SK-N-MC (cell line): ENCODE measurements around the gene NMUR1.

Experiments used
- DNase-seq: peaks from one replicate; pipeline ENCODE4 v3.0.0-alpha.2; 2011; ENCODE audit warnings: low read depth, low spot score
- H3K27ac ChIP-seq: fragments of 200-600 bp; sonication (generic); 2 replicates; pipeline ENCODE4 v1.5.1; 2016; ENCODE audit warnings: mixed run types
- H3K36me3 ChIP-seq: fragments of 200-600 bp; sonication (generic); 2 replicates; pipeline ENCODE4 v1.6.1; 2017; ENCODE audit warnings: antibody characterized with exemption, low read length, mixed read lengths; ENCODE audit not compliant: insufficient read depth
- H3K4me3 ChIP-seq: fragments of 200-600 bp; sonication (generic); 2 replicates; pipeline ENCODE4 v1.5.1; 2016
- H3K9ac ChIP-seq: fragments of 200-600 bp; sonication (generic); 2 replicates; pipeline ENCODE4 v1.8.0; 2017; ENCODE audit warnings: mixed run types, mixed read lengths; ENCODE audit not compliant: insufficient read length
- H3K9me3 ChIP-seq: fragments of 200-600 bp; sonication (generic); 2 replicates; pipeline ENCODE4 v1.6.1; 2017; ENCODE audit warnings: low read depth, mild to moderate bottlenecking, antibody characterized with exemption, low read length, moderate library complexity, mixed read lengths
- EZH2 ChIP-seq: fragments of 200-600 bp; sonication (generic); IDR thresholded peaks from one replicate; pipeline ENCODE4 v1.6.1; 2017; ENCODE audit warnings: antibody characterized with exemption
- FOXP2 ChIP-seq: optimal IDR thresholded peaks from 2 replicates; pipeline ENCODE3; 2011; ENCODE audit warnings: mild to moderate bottlenecking, moderate library complexity; ENCODE audit not compliant: insufficient read depth; ENCODE audit errors: extremely low read length, control extremely low read depth
- POLR2AphosphoS5 ChIP-seq: IDR thresholded peaks from 2 replicates; pipeline ENCODE4 v1.6.1; 2012; ENCODE audit warnings: mild to moderate bottlenecking, low read depth, low read length, borderline replicate concordance

Gene NMUR1

DNA sequence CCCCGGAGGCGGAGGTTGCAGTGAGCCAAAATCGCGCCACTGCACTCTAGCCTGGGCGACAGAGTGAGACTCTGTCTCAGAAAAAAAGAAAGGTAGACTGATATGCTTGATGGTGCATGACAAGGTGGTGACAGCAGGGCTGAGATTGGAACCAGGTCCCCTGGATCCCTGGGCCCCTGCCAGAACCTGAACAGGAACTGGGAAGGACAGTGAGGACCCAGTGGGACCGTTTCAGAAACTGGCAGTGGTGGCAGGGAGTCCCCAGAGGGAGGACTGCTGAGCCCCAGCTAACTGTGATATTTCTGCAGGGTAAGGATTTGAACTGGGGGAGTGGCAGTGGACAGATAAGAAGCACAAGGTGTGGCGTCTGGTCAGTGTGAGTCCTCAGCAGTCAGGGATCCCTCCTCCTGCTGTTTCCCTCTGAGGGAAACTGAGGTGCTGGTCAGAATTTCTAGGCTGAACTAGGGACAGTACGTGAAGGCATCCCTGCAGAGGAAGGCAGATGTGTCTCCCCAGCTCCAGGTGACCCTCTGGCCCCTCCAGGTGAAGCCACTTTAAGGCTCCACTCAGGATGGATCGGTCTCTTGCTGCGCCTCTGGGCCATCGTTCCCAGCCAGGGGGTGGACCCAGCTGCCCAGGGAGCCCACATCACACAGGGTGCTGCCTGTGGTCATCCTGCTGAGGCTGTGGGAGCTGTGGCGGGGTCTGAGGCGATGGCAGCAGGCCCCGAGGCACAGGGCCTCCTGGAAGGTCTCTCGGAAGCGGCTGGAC lies 5.6 kb downstream of the NMUR1 start:
- H3K36me3 ChIP-seq: no peaks in the 10 kb centered on the region

DNA sequence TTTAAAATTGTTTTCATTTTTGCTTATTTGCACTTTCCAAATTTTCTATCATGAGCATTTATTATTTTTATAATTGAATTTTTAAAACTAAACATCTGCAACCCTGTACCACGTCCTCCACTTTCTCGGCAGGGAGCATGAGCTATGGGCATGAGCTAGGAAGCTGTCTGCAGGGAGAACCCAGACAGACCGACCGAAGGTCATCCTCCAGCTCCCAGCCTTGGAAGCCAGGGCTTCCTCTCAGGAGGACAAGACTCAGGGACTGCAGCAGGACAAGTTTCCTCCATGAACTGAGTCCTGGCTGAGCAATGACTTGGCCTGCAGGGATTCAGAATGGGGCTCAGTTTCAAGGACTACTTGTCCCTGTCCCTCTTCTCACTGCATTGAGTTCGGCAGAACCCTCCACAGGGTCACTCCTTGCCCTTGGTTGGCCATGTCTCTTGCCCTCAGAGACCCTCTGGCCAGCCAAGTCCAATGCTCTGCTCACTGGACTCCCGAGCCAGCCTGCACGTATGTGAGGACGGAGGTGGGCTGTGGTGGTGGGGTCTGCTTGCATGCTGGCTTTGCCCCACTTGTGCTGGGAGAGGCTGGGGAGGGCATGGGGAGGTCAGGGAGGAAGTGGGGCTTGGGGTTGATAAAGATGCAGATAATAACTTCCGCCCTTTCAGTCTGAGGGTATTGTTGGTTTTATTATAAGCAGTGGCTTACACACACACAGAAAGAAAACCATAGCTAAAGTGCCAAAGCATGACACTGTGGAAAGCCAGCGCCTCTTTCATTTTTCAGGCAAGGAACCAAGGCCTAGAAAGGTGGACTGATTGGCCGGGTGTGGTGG lies 6.6 kb downstream of the NMUR1 start:
- DNase-seq: no peak
- no peak overlapping the region for H3K9ac ChIP-seq
- no peaks in the 10 kb centered on the region for H3K9me3 ChIP-seq
- peak overlapping the region; percentile 19; the same call in 1 of the 2 replicates for H3K27ac ChIP-seq
- H3K36me3 ChIP-seq: no peaks in the 10 kb centered on the region
- H3K4me3 ChIP-seq: no peak overlapping the region
- TF ChIP-seq EZH2: no peak

More for the DNA sequence above, 5.6 kb downstream of the NMUR1 start:
- Histone ChIP-seq H3K4me3 (no peak overlapping the region), H3K27ac (no peak overlapping the region), H3K9me3 (no peaks in the 10 kb centered on the region), H3K9ac (no peak overlapping the region)
- no peak for DNase-seq
- TF ChIP-seq EZH2: no peak
- no peak for TF ChIP-seq FOXP2
- TF ChIP-seq POLR2AphosphoS5: no peak

GRCh38 chr2:231522418-231523180 lies 7.6 kb downstream of the NMUR1 start:
- no peak for DNase-seq
- H3K36me3 ChIP-seq: no peaks in the 10 kb centered on the region
- H3K9me3 ChIP-seq: no peaks in the 10 kb centered on the region
- TF ChIP-seq POLR2AphosphoS5 (no peak), EZH2 (no peak), FOXP2 (no peak)
- no peak overlapping the region for H3K4me3 ChIP-seq
- H3K9ac ChIP-seq: no peak overlapping the region
- 0 out of 2 replicates have a peak overlapping the region, but pooled peaks have one; percentile 5 for H3K27ac ChIP-seq

DNA sequence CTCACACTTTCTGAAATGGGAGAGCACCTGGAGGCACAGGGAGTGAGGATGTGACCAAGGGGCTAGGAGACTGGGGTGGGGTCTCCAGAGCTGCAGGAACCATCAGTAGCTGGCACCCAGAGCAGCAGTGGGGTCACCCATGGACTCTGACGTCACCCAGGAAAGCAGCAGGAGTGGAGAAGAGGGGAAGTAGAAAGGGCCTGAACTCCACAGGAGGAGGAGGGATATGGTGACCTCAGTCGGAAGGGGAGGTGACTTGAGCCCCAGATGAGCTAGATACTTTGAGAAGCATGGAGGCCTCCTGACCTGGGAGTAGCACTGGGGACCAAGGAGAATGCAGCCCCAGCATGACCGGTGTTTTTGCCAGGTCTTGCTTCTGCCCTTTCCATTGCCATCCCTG lies 8.8 kb downstream of the NMUR1 start:
- Histone ChIP-seq H3K9me3 (no peaks in the 10 kb centered on the region), H3K4me3 (no peak overlapping the region), H3K36me3 (no peaks in the 10 kb centered on the region), H3K9ac (no peak overlapping the region), H3K27ac (no peak overlapping the region)
- TF ChIP-seq POLR2AphosphoS5: no peak
- no peak for TF ChIP-seq FOXP2
- no peak for TF ChIP-seq EZH2
- DNase-seq: no peak

GRCh38 chr2:231519975-231520555 lies 10.2 kb downstream of the NMUR1 start:
- TF ChIP-seq POLR2AphosphoS5 (no peak), EZH2 (no peak), FOXP2 (no peak)
- Histone ChIP-seq H3K9ac (no peak overlapping the region), H3K36me3 (no peaks in the 10 kb centered on the region), H3K27ac (no peak overlapping the region), H3K4me3 (no peak overlapping the region), H3K9me3 (no peaks in the 10 kb centered on the region)
- no peak for DNase-seq

GRCh38 chr2:231518771-231519170 lies 11.5 kb downstream of the NMUR1 start:
- H3K27ac ChIP-seq: no peak overlapping the region
- H3K9me3 ChIP-seq: no peaks in the 10 kb centered on the region
- H3K4me3 ChIP-seq: no peak overlapping the region
- TF ChIP-seq POLR2AphosphoS5: no peak
- TF ChIP-seq FOXP2: no peak
- no peak for TF ChIP-seq EZH2
- DNase-seq: no peak
- no peaks in the 10 kb centered on the region for H3K36me3 ChIP-seq
- H3K9ac ChIP-seq: no peak overlapping the region

DNA sequence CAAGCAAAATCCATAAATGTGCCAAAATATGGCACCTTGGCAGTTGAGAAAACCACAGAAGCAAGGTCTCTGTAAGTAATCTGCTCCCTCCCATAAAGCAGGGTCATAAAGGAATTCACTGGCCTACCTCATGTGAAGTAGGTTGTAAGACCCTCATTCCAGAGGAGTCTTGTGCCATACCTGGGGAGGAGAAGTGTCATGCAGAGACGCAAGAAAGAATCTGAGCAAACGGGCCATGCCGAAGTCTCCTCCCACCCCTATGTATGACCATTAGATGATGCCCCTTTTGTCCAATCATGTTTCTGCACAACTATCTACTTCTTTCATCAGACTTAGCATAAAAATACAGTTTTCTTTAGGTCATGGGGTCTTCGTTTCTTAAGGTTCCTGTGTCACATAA lies 14.6 kb downstream of the NMUR1 start:
- DNase-seq: no peak
- Histone ChIP-seq H3K36me3 (no peaks in the 10 kb centered on the region), H3K9me3 (no peaks in the 10 kb centered on the region), H3K27ac (no peak overlapping the region), H3K9ac (no peak overlapping the region), H3K4me3 (no peak overlapping the region)
- no peak for TF ChIP-seq POLR2AphosphoS5
- TF ChIP-seq EZH2: no peak
- no peak for TF ChIP-seq FOXP2

DNA sequence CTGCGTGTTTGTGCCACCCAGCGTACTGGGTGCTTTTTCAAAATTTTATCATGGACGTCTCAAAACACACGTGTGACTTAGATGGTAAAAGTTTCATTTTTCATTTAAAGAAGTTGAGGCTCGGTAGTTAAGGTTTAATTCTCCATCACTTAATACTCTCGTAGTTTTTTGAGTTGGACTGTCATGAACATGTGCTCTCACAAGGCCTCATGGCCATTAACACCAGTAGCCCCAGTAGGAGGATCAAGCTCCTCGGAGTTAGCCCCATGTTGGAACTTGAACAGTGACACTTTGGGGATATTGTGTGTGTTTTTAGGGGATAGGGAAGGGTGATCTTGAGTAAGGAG lies 15.3 kb downstream of the NMUR1 start:
- H3K36me3 ChIP-seq: no peaks in the 10 kb centered on the region
- peak overlapping the region; percentile 74; the same call in 1 of the 2 replicates for H3K27ac ChIP-seq
- peak overlapping the region; percentile 93 for H3K9ac ChIP-seq
- TF ChIP-seq POLR2AphosphoS5: no peak
- TF ChIP-seq EZH2: no peak
- TF ChIP-seq FOXP2: no peak
- DNase-seq: no peak
- peak overlapping the region; percentile 98 for H3K4me3 ChIP-seq
- H3K9me3 ChIP-seq: no peaks in the 10 kb centered on the region
